Measurements from ENCODE around the gene CNIH3. TPM values are rescaled to one million over a fixed set of nuclear protein-coding genes. Genes with fewer than 3 reads are reported as not detected.

Gene CNIH3
- total RNA-seq, 1 donor from 2014 or later = 1.4 TPM

GRCh38 chr1:224637515-224637914 lies 21.4 kb downstream of the CNIH3 start:
- Mint-ChIP-seq H3K4me1 (ENCODE audit: low read depth) (peaks cover 8% of the 10 kb centered on the region), H3K27me3 (ENCODE audit: insufficient read depth) (peaks cover 18% of the 10 kb centered on the region), H3K36me3 (ENCODE audit: low read depth) (no peaks in the 10 kb centered on the region), H3K9me3 (no peaks in the 10 kb centered on the region), H3K27ac (no peak overlapping the region), H3K4me3 (no peak overlapping the region)
- no peak for DNase-seq (ENCODE audit: low spot score)
- intact Hi-C loops (cut with micrococcal nuclease) = no loop called here

DNA sequence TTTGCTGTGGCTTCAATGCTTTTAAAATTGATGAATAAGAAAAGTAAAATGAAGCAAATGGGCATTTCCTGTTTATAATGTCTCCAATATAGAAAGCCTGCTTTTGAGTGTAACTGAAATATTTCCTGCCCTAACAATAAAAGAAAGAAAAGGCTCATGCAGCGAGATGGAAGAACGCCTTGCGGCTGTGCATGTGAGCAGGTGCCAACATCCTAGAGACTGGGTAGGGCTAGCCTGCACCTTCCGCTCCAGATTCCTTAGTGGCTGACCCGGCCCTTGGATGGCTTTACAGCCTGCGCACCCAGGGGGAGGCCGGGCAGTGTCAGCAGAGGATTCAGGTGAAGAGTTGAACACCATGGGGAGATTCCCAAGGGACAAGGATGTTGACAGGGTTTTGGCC lies 21.8 kb downstream of the CNIH3 start:
- intact Hi-C loops (cut with micrococcal nuclease) = no loop called here
- H3K4me1 Mint-ChIP-seq (ENCODE audit: low read depth) = peaks cover 8% of the 10 kb centered on the region
- H3K36me3 Mint-ChIP-seq (ENCODE audit: low read depth) = no peaks in the 10 kb centered on the region
- H3K27me3 Mint-ChIP-seq (ENCODE audit: insufficient read depth) = peaks cover 17% of the 10 kb centered on the region
- no peak overlapping the region for H3K4me3 Mint-ChIP-seq
- H3K9me3 Mint-ChIP-seq = no peaks in the 10 kb centered on the region
- no peak for DNase-seq (ENCODE audit: low spot score)
- H3K27ac Mint-ChIP-seq = no peak overlapping the region

DNA sequence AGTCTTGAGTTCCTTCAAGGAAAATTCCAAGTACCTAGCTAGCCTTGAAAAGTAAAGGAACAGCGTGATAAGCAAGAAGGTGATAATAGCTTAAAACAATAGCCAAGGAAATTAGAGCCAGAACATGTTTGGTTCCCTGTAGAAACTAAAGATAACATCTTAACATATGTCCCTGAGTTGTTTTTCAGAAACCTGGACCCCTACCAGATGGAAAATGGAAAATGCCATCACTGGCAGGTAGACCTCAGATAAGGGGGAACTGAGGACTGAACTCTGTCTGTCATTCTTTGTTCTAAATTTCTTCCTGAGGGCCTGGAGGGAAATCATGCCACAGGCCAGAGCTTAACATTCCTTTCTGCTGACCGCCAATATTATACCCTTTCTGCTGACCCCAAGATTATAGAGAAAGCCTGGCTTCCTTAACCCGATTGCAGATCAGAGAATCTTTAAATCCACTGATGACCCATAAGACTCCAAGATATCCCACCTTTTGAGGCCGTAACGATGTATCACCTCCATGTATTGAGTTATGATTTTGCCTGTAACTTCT lies 23.4 kb downstream of the CNIH3 start:
- DNase-seq (ENCODE audit: low spot score) = no peak
- no peak overlapping the region for H3K27ac Mint-ChIP-seq
- H3K4me3 Mint-ChIP-seq = no peak overlapping the region
- H3K4me1 Mint-ChIP-seq (ENCODE audit: low read depth) = peaks cover 8% of the 10 kb centered on the region
- intact Hi-C loops (cut with micrococcal nuclease) = no loop called here
- no peaks in the 10 kb centered on the region for H3K36me3 Mint-ChIP-seq (ENCODE audit: low read depth)
- peaks cover 12% of the 10 kb centered on the region for H3K27me3 Mint-ChIP-seq (ENCODE audit: insufficient read depth)
- no peaks in the 10 kb centered on the region for H3K9me3 Mint-ChIP-seq

GRCh38 chr1:224640018-224640417 lies 23.9 kb downstream of the CNIH3 start:
- intact Hi-C loops (cut with micrococcal nuclease) = no loop called here
- Mint-ChIP-seq H3K36me3 (ENCODE audit: low read depth) (no peaks in the 10 kb centered on the region), H3K27ac (no peak overlapping the region), H3K9me3 (no peaks in the 10 kb centered on the region), H3K27me3 (ENCODE audit: insufficient read depth) (peaks cover 12% of the 10 kb centered on the region), H3K4me1 (ENCODE audit: low read depth) (peaks cover 8% of the 10 kb centered on the region), H3K4me3 (no peak overlapping the region)
- no peak for DNase-seq (ENCODE audit: low spot score)

- Mint-ChIP-seq H3K4me3 (no peak overlapping the region), H3K36me3 (ENCODE audit: low read depth) (no peaks in the 10 kb centered on the region), H3K4me1 (ENCODE audit: low read depth) (peaks cover 8% of the 10 kb centered on the region), H3K9me3 (no peaks in the 10 kb centered on the region), H3K27ac (no peak overlapping the region), H3K27me3 (ENCODE audit: insufficient read depth) (peaks cover 12% of the 10 kb centered on the region)
- intact Hi-C loops (cut with micrococcal nuclease) = no loop called here
- no peak for DNase-seq (ENCODE audit: low spot score)
These were observed 24.5 kb downstream of the CNIH3 start for GRCh38 chr1:224640587-224640986.

DNA sequence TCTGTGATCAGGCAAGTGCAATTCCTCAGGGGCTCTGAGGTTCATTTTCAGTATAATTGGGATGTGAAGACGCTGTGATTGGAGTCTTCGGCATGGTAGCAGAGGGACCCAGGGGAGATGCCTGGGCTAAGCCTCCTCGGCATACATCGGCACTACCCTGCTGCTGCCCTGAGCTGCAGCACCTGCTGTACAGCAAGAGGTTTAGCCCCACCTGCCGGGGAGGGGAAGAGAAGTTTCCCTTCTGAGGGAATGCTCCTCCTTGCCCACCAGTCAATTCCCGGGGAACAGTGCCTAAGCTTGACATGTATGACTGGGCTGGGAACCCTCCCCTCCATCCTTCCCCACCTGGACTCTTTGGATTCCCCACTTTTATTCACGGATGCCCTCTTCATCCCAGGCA lies 24.9 kb downstream of the CNIH3 start:
- H3K9me3 Mint-ChIP-seq = no peaks in the 10 kb centered on the region
- H3K27me3 Mint-ChIP-seq (ENCODE audit: insufficient read depth) = peaks cover 12% of the 10 kb centered on the region
- no peak overlapping the region for H3K27ac Mint-ChIP-seq
- no peaks in the 10 kb centered on the region for H3K36me3 Mint-ChIP-seq (ENCODE audit: low read depth)
- no peak for DNase-seq (ENCODE audit: low spot score)
- no peak overlapping the region for H3K4me3 Mint-ChIP-seq
- intact Hi-C loops (cut with micrococcal nuclease) = no loop called here
- H3K4me1 Mint-ChIP-seq (ENCODE audit: low read depth) = peaks cover 8% of the 10 kb centered on the region

DNA sequence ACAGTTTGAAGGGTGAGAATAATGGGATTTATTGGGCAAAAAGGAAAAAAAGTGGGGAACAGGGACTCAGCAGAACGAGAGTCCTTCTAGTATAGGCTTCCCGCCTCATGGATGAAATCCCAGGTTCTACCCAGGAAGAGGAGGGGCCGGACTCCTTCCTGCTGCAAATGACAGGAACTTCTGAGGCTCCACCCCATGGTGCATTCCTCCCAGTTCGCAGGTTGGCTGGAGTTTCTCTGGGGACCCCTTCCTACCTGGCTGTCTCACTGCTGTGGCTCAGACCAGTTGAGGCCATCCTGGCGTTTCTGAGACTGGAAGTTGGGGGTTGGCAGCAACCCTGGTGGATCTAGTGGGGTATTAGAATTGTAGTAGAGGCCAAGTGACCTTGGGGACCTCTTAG lies 27.5 kb downstream of the CNIH3 start:
- Mint-ChIP-seq H3K27me3 (ENCODE audit: insufficient read depth) (peaks cover 7% of the 10 kb centered on the region), H3K9me3 (no peaks in the 10 kb centered on the region), H3K27ac (no peak overlapping the region), H3K36me3 (ENCODE audit: low read depth) (no peaks in the 10 kb centered on the region), H3K4me1 (ENCODE audit: low read depth) (no peaks in the 10 kb centered on the region), H3K4me3 (no peak overlapping the region)
- no peak for DNase-seq (ENCODE audit: low spot score)
- intact Hi-C loops (cut with micrococcal nuclease) = loop anchor here (1.0 kb wide), 3 partner anchors 130 to 279 kb away; no protein-coding TSS in a partner anchor

DNA sequence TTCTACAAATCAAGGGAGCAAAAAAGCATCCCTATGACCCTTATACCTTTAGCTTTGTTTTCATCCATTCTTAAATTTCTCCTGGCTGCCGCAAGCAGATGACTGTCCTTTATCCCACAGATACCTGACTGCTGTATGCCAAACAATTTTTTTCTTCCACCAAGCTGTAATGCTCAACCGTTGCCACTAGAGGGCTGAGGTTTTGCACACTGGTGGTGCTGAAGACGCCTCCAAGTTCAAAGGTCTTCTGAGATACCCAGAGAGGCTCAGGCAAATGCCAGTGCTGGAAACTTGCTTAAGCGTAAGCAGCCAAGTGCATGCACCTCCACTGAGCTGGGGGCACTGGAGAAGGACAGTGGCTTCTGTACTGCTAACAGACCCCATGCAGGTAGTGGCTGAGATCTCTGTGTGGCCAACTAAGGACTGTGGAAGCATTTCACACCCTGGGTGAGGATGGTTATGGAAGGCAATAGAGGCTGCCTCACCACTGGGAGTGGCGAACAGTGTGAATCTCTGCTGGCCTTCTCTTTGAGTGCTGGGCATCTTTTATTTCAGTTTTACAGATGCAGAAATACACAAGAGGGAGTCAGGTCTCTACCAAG lies 28.5 kb downstream of the CNIH3 start:
- H3K4me1 Mint-ChIP-seq (ENCODE audit: low read depth) = no peaks in the 10 kb centered on the region
- H3K9me3 Mint-ChIP-seq = no peaks in the 10 kb centered on the region
- no peak overlapping the region for H3K4me3 Mint-ChIP-seq
- peak; percentile 48 for DNase-seq (ENCODE audit: low spot score)
- intact Hi-C loops (cut with micrococcal nuclease) = loop anchor here (1.0 kb wide), 3 partner anchors 131 to 278 kb away; no protein-coding TSS in a partner anchor
- H3K27ac Mint-ChIP-seq = no peak overlapping the region
- H3K27me3 Mint-ChIP-seq (ENCODE audit: insufficient read depth) = peaks cover 7% of the 10 kb centered on the region
- no peaks in the 10 kb centered on the region for H3K36me3 Mint-ChIP-seq (ENCODE audit: low read depth)

DNA sequence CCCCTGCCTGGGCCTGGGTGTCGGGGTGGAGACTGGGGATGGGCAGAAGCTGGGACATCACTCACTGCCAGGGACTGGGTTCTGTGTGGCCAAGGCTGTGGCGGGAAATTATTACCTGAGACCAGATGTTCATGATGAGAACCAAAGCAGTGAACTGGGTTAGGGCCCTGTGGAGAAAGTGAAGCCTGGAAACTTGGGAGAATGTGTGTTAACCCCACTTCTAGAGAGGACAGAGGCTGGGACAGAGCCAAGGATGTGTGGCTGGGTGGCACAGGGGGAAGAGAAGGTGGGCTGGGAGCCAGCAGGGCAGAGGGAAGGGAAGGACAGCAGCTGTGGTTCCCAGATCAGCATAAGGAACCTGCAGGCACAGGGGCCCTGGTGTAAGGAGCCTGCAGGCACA lies 31.3 kb downstream of the CNIH3 start:
- H3K9me3 Mint-ChIP-seq = no peaks in the 10 kb centered on the region

DNA sequence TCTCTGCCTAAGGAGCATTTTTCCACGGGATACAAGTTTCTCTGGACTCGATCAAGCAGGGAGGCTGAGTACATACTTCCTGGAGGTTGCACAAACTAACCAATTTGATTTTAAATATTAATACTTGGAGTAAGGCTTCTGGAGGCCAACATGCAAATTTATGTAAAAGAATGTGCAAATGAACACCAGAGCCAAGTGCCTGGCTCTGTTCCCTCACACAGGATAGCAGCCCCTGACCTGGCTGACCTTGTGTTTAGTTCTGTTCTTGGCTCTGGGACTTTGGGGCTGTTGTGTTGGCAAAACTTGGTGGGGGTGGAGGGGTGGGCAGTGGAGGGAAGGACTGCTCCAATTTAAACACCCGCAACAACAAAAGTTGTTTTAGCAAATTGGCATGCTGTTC lies 34.2 kb downstream of the CNIH3 start:
- Mint-ChIP-seq H3K4me3 (no peak overlapping the region), H3K4me1 (ENCODE audit: low read depth) (no peaks in the 10 kb centered on the region), H3K27ac (no peak overlapping the region), H3K36me3 (ENCODE audit: low read depth) (no peaks in the 10 kb centered on the region), H3K27me3 (ENCODE audit: insufficient read depth) (peaks cover 6% of the 10 kb centered on the region), H3K9me3 (no peaks in the 10 kb centered on the region)
- intact Hi-C loops (cut with micrococcal nuclease) = no loop called here
- no peak for DNase-seq (ENCODE audit: low spot score)

More for the DNA sequence above, 31.3 kb downstream of the CNIH3 start:
- Mint-ChIP-seq H3K27ac (no peak overlapping the region), H3K4me1 (ENCODE audit: low read depth) (no peaks in the 10 kb centered on the region), H3K4me3 (no peak overlapping the region), H3K36me3 (ENCODE audit: low read depth) (no peaks in the 10 kb centered on the region), H3K27me3 (ENCODE audit: insufficient read depth) (peaks cover 6% of the 10 kb centered on the region)
- no peak for DNase-seq (ENCODE audit: low spot score)
- intact Hi-C loops (cut with micrococcal nuclease) = no loop called here

- intact Hi-C loops (cut with micrococcal nuclease) = no loop called here
- Mint-ChIP-seq H3K27me3 (ENCODE audit: insufficient read depth) (peaks cover 6% of the 10 kb centered on the region), H3K36me3 (ENCODE audit: low read depth) (no peaks in the 10 kb centered on the region), H3K4me1 (ENCODE audit: low read depth) (no peaks in the 10 kb centered on the region), H3K4me3 (no peak overlapping the region), H3K9me3 (no peaks in the 10 kb centered on the region), H3K27ac (no peak overlapping the region)
- DNase-seq (ENCODE audit: low spot score) = no peak
These were observed 35.1 kb downstream of the CNIH3 start for GRCh38 chr1:224651188-224651587.

GRCh38 chr1:224656392-224656791 lies 40.3 kb downstream of the CNIH3 start:
- H3K4me1 Mint-ChIP-seq (ENCODE audit: low read depth) = no peaks in the 10 kb centered on the region
- no peak for DNase-seq (ENCODE audit: low spot score)
- no peak overlapping the region for H3K4me3 Mint-ChIP-seq
- H3K9me3 Mint-ChIP-seq = no peaks in the 10 kb centered on the region
- no peaks in the 10 kb centered on the region for H3K36me3 Mint-ChIP-seq (ENCODE audit: low read depth)
- intact Hi-C loops (cut with micrococcal nuclease) = no loop called here
- peaks cover 18% of the 10 kb centered on the region for H3K27me3 Mint-ChIP-seq (ENCODE audit: insufficient read depth)
- no peak overlapping the region for H3K27ac Mint-ChIP-seq

- intact Hi-C loops (cut with micrococcal nuclease) = no loop called here
- H3K4me3 Mint-ChIP-seq = no peak overlapping the region
- no peaks in the 10 kb centered on the region for H3K4me1 Mint-ChIP-seq (ENCODE audit: low read depth)
- no peak overlapping the region for H3K27ac Mint-ChIP-seq
- DNase-seq (ENCODE audit: low spot score) = no peak
- no peaks in the 10 kb centered on the region for H3K9me3 Mint-ChIP-seq
- peaks cover 28% of the 10 kb centered on the region for H3K27me3 Mint-ChIP-seq (ENCODE audit: insufficient read depth)
- no peaks in the 10 kb centered on the region for H3K36me3 Mint-ChIP-seq (ENCODE audit: low read depth)
These were observed 44.0 kb downstream of the CNIH3 start for GRCh38 chr1:224660074-224660473.

GRCh38 chr1:224662870-224663269 lies 46.8 kb downstream of the CNIH3 start:
- H3K27ac Mint-ChIP-seq = no peak overlapping the region
- no peaks in the 10 kb centered on the region for H3K4me1 Mint-ChIP-seq (ENCODE audit: low read depth)
- intact Hi-C loops (cut with micrococcal nuclease) = no loop called here
- no peaks in the 10 kb centered on the region for H3K9me3 Mint-ChIP-seq
- no peaks in the 10 kb centered on the region for H3K36me3 Mint-ChIP-seq (ENCODE audit: low read depth)
- DNase-seq (ENCODE audit: low spot score) = no peak
- peaks cover 22% of the 10 kb centered on the region for H3K27me3 Mint-ChIP-seq (ENCODE audit: insufficient read depth)
- H3K4me3 Mint-ChIP-seq = no peak overlapping the region

All from activated T-helper 1 cell treated with anti-CD3 and anti-CD28 coated beads, Interleukin-12 subunit alpha, Interleukin-12 subunit beta, Interleukin-2, Interleukin-4 antibody, amounts not matched to agents 30 ng/mL and 10 ng/mL and 1 ng/mL, durations not matched to agents 14 hours and 24 hours and 36 hours (primary cell).